Measurements from ENCODE around the gene TRIP4.
"Not testable (repeated sequence)": the region's sequence is repeated elsewhere in the genome, so short reads cannot be mapped to it uniquely, and the experiment has no call there.

TRIP4 gene

DNA sequence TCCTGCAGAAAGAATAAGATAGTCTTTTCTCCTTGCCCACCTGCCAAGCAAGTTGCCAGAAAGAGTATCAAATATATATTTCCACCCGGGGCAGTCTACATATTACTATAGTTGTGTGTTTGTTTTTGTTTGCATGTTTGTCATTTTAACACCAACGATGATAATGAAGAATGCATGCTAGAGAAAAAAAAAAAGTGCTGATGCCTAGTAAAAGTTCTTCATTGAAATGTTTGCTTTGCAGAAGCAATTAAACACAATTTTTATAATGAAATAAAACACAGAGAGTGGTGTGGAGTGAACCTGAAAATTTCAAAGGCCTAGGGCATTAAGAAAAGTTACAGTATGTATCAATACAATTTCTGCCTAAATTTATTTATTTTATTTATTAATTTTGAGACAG is 3.9 kb upstream of the TRIP4 start:
- no peak for DNase-seq

DNA sequence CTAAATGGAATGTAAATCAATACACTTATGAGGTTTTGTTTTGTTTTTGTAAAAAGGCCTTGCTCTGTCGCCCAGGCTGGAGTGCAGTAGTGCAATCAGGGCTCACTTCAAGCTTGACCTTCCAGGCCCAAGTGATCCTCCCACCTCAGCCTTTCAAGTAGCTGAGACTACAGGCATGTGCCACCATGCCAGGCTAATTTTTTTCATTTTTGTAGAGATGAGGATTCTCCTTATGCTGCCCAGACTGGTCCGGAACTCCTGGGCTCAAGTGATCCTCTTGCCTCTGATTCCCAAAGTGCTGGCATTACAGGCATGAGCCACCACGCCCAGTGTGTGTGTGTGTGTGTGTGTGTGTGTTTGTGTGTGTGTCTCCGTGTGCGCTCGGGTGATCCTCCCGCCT is 1.3 kb upstream of the TRIP4 start:
- DNase-seq, result no peak

DNA sequence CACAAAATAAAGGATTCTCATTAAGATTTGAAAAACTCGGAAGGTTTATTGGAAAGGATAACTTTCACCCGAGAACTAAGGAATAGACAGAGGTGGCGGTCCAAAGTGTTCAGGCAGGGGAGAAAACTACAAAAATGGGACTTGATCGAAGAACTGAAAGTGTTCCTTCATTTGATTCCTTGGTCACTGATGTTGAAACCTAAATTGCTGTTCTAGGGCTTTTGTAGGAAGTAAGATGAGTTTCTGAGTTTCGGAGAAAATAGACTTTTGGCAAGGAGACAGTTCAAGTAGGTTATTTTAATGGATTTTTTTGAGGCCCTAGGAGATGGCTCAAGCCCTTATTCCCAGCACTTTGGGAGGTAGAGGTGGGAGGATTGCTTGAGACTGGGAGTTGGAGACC is 1.4 kb downstream of the TRIP4 start:
- no peak for DNase-seq

DNA sequence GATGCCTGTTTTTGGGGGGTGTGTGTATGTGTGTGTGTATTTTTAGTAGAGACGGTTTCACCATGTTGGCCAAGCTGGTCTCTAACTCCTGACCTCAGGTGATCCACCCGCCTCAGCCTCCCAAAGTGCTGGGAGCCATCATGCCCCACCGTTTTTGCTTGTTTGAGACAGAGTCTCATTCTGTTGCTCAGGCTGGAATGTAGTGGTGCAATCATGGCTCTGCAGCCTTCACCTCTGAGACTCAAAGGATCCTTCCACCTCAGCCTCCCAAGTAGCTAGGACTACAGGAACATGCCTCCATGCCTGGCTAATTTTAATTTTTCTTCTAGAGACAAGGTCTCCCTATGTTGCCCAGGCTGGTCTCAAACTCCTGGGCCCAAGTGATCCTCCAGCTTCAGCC is 4.8 kb downstream of the TRIP4 start:
- not testable (repeated sequence) for DNase-seq

DNA sequence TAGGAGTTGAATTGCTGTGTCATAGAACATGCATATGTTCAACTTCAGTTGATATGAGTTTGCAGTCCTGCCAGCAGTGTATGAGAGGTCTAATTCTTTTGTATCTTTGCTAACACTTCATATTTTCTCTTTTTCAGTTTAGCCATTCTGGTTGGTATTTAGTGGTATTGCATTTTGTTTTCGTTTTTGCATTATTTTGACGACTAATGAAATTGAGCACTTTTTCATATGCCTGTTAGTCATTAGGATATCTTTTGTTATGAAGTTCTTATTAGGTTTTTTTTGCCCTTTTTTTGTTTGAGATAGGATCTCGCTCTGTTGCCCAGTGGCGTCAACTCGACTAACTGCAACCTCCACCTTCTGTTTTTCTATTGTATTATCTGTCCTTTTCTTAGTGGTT is 9.2 kb downstream of the TRIP4 start:
- DNase-seq, result no peak

DNA sequence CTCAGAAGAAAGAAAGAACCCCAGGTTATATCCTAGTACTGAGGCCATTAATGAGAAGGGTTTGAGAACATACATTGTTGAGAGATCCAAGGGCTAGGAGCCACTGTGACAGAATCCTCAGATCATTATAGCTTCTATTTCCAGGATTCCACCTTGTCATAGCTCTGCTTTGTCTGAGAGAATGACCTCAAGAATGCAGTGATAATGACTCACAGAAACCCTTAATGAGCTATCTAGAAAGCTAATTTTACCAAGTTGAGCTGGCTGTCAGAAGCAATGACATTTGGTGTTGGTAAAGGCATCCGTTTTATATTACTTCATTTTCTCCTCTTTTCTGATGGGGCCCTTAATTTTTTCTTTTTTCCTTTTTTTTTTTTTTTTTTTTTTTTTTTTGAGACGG is 10.9 kb downstream of the TRIP4 start:
- DNase-seq, result peak; percentile 42

DNA sequence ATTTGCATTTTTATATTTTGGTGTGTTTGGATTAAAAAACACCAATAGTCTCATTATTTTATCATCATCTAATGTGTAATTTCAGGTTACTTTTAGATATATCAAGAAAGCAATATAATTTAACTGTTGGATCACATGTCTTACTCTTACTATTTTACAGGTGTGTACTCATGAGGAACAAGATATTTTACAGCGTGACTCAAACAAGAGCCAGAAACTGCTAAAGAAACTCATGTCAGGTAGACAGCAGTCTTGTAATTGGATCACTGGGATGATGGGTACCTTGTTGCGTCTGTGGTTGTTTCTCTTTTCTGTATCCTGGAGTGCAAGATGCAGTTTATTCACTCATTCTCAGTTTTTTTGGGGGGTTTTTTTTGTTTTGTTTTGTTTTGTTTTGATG is 12.9 kb downstream of the TRIP4 start:
- DNase-seq, result no peak

DNA sequence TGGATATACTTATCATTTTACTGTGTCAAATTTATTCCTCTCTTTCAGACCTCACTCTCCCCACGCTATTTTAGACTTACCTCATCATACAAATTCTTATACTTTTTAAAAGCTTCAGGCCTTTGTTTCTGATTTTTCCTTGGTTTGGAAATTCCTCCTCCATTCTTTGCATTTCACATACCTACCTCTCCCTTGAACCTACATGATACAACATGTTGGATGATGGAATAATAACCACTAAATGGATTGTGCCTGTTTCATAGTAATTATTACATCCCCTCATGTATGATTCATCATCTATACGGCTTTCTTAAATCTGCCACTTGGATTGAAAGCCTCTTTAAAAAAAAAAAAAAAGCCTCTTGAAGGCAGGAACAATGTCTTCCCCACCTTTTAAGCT is 24.6 kb downstream of the TRIP4 start:
- no peak for DNase-seq

DNA sequence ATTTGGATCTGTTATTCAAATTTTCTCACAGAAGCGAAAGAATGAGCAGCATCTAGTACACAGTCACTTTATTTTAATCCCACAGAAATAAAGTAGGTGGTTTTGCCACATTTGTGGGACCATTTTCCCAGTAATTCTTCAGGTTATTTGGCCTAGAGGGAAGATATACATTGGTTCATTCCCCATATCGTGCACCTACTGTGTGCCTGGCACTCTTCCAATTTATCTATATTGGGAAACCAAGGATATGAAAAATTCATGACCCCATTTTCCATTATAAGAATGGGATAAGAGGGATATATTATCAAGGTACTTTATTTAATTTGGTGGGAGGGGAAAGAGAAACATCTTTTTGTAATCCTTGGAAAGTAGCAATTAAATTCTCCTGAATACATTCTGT is 35.1 kb downstream of the TRIP4 start:
- no peak for DNase-seq

DNA sequence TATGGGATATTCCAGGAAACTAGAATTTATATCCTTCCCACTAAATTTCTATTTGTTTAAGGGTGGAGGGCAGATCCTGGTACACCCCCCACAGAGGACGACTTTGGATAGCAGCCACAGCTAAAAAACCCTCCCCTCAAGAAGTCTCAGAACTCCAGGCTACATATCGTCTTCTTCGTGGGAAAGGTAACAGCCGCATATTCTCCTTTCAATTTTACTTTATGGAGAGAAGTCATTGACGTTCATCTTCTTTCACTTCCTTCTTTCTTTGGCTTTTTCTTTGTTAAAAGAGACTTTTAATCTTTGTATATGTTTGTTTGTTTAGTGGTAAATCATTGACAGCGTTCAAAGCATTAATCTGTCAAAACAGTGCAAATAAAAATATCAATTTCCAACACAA is 36.3 kb downstream of the TRIP4 start:
- DNase-seq, result no peak

DNA sequence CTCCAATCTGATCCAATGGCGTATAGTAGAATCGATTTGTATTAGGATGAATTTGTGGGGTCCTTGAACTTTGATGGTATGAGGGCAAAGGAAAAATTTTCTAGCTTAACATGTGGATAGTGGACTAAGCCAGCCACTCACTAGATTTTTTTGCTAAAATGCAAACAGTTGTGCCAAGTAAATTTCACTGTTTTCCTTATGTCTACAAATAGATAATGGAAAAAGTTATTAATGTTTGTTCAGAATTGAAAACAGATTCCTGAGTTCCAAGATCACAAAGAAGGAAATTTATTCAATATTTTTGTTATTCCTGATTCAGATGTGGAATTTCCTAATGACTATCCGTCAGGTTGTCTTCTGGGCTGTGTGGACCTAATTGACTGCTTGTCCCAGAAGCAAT is 37.6 kb downstream of the TRIP4 start:
- DNase-seq, result no peak

DNA sequence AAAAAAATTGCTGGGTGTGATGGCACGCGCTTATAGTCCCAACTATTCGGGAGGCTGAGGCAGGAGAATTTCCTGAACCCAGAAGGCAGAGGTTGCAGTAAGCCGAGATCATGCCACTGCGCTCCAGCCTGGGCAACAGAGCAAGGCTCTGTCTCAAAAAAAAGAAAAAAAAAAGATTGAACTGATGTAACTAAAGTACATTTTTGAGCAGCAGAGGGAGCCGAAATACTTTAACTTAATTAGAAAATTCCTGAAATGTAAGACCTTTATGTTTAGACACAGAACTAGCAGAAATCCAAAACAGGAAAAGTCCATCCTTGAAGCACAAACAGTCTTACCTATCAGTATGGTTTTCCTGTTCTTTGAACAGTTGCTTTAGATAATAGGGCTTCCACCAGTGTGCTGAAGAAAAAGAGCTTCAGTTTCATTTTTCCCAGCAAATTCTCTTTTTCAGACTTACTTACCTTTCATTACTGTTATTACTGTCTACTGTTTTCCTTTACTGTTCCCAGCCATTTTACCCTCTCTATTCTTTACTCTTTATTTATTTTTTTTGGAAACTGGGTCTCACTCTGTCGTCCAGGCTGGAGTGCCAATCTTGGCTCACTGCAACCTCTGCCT is 39.3 kb downstream of the TRIP4 start:
- peak; percentile 52 for DNase-seq

DNA sequence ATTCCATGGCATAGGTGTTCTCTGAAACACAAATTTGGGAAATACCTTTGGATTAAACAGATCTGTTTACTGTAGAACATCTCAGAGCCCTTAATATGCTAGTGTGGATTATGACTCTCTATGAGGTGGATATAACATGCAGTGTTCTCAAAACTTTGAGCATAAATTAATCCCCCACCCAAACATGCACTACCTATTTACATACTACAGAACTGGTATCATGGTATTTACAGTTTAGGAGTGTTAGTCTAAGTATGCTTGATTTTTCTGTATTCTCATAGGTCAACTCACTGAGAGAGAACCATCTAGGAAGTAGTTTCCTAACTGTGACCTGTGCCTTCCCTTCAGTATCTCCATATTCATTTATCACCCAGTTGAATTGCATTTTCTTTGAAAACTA is 41.8 kb downstream of the TRIP4 start:
- no peak for DNase-seq

DNA sequence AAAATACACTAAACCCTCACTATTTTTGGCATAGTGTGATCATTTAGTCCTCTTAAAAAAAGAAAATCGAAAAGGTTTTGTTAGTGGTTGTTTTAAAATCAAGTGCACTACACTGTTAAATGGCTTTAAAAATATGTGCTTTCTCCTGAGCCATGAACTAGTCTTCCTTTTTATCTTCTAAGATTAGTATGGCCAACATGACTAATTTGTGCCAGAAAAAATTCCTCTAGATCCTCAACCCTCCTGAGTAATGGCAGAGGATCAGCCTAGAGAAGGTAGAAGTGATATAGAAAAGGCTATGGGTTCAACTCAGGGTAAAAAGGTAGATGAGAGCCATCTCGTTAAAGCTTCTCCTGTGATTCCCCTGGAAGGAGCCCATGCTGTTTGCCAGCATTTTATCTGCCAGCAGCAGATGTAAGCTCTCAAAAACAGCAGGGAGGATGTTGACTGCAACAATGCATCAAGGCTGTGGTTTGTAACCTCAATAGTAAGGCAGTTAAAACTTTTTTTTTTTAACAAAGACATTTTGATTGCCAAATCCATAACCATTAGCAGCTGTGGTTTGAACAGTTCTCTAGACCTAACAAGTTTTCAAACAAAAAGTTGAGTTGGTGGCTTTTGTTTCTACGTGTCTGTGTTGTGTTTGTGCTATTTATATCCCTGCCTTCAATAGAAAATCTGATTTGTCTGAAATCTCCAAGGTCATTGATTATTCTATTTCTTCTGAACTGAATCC is 42.5 kb downstream of the TRIP4 start:
- peak; percentile 94 for DNase-seq

DNA sequence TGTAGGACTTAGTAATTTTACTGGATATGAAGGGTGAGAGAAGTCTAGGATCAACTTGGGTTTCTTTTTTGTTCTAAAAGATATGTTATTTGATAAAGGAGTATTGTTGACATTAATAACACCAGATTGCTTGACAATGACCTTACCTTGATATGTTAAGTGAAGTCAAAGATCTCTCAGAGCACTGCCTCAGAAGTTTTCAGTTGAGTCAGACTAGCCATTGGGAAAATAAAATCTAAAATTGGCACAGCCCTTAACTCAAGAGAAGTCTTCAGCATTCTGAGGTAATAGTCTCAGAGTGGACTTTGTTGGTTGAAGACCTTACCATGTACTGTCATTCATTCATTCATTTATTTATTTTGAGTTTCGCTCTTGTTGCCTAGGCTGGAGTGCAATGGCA is 50.3 kb downstream of the TRIP4 start:
- DNase-seq, result no peak

DNA sequence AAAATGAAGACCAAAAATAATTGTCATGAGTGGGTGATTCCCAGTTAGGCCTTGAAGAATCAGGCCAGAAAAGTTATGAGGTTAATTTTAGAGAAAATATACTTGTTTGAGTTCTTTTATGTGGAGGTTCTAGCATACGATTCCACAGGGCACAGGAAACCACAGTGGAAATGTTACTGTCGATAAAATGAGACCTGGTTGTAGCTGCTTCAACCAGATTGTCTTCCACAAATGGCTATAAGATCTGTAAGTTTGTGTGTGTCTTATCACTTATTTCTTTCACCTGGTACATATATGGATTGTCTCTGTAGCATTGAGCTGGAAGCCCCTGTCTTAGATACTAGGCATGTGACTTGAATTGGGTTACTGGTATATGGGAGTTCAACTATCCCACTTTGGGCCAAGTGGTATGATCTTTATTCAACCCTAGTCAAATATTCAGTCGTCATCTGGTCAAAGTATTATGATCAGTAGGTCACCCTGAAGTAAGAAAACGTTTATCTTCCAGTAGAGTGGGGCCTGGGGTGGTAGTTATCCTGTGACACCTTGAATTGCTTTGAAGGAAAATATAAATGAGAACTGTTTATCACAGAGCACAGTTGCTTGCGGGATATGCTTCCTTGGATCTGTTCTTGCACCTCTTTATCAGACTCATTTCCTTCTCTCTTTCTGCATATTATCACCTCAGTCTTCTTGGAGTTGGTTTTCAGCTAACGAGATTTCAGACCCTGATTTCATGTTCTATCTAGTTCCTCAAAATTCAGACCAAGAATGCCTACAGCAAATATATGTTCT is 51.2 kb downstream of the TRIP4 start:
- DNase-seq, result no peak

DNA sequence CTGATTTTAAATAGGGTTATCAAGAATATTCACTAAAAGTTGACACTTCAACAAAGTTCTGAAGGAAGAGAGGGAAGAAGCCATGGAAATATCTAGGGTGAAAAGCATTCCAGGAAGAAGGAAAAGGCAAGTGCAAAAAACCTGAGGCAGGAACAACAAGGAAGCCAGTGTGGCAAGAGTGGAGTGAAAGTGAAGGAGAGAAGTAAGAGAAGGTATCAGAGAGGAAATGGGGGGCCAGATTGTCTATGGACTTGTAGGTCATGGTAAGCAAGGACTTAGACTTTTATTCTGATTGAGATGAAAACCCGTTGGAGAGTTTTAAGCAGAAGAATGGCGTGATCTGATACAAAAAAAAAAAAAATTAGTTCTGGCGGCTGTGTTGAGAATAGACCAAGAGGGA is 54.2 kb downstream of the TRIP4 start:
- no peak for DNase-seq

DNA sequence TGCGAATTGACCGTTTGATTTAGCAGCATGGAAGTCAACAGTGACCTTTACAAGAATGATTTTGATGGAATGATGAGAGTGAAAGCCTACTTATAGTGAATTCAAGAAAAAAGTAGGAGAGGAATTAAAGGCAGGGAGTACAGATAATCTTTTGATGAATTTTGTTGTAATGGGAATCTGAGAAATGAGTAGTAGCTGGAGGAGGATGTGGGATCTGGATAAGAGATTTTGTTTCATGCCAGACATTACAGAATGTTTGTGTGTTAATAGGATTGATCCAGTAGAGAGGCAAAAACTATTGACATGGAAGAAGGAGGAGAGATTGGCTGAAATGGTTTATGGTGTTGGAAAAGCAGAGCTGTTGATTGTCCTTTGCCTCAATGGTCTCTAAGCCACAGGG is 55.4 kb downstream of the TRIP4 start:
- DNase-seq, result no peak

DNA sequence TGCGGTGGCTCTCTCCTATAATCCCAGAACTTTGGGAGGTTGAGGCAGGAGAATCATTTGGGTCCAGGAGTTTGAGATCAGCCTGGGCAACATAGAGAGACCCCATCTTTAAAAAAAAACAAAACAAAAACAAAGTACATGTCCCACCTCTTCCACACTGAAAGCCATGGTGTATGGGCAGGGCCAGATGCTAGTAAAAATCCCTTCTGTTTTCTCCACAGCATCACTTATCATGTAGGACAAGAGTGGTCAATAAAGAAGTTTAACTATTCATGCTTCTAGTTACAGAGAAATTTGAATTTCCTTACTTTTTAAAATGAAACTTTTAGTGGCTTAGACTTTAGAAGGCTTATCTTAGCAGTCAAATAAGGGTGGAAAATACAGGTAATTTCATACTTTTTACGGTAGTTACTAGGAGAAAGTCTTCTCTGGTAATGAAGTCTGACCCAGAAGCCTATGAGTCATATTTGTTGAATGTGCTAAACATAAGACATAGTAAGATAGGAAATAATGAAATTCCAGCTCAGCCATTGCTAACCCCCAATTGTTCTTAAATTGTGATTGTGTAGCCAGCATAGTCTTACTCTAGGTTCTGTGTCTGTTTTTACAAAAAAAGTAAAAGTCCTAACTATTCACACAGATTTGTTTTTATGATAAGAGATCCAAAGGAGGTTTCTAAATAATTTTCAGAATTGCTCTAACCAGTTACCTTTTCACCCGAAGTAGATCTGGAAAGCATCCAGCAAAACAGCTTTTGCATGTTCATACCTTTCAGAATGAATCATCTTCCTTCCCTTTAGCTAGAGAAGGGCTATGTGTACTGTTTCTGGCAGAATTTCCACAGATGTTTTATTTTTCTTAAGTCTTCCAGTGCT is 56.3 kb downstream of the TRIP4 start:
- peak; percentile 90 for DNase-seq

DNA sequence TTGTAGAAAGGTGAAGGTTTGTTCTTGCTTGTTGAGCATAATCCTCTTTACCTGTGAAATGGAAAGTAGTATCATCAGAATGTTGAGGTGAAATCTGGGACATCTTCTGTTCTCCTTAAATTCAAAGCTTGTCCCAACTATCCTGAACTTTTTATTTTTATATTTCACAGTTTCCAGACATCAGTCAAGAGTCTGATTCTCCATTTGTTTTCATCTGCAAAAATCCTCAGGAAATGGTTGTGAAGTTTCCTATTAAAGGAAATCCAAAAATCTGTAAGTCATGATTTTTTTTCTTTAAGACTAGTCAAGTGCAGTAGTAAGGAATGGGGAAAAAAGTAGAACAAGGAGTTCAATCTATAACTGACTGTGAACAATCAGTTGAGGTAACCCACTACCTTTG is 57.2 kb downstream of the TRIP4 start:
- no peak for DNase-seq

DNA sequence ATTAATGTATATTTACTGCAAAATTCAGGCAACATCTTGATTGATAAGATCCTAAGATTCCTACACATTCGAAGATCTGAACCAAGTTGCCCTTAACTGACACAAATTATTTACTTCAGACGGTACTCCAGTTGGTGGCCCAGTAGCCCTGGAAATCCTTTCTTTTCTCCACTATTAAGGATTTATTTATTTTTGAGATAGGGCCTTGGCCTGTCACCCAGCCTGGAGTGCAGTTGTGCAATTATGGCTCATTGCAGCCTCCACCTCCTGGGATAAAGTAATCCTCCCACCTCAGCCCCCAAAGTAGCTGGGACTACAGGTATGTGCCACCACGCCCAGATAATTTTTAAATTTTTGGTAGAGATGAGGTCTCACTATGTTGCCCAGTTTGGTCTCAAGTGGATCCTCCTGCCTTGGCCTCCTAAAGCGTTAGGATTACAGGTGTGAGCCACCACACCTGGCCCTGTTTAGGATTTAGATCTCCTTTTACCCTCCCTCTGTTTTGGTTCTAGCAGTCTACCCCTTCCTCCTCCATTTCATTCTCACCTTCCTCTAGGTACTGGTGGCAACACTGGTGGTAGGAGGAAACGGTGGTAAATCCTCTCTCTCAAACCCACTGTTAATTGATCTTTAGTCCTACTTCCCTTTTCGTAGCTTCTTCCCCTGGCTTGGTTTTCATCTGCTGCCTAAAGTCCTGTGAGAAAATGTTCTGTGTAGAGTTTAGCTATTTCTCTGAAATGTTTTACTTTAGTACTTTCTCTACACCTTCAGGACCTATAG is 60.1 kb downstream of the TRIP4 start:
- DNase-seq, result no peak

DNA sequence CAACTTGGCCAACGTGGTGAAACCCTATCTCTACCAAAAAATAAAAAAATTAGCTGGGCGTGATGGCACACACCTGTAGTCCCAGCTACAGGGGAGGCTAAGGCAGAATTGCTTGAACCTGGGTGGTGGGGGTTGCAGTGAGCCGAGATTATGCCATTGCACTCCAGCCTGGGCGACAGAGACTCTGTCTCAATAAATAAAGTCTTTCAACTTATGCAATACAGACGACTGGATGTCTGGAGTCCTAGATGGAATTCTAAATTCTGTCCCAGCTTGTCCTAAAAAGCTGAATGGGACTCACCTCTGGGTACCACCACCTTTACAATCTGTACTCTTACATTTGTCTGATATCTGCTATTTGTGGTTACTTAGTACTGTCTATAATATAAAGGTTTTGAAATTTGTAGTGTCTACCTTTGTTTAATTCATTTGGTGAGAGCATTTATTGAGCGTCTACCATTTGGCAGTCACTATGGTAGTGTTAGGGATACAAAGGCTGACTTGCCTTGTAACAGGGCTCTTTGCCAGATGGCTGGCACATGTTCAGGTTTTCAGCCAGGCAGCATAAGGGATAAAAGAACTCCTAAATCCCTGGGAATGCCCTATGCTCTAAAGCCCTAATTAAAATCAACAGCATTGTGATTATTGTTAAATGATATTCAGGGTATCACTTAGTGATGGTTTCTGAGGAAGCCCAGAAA is 65.5 kb downstream of the TRIP4 start:
- no peak for DNase-seq

Data from fibroblast of skin of right quadriceps (primary cell).